GM21447 (cell line): ENCODE results near the gene IL1RAPL2.
"Not testable (repeated sequence)": the region's sequence is repeated elsewhere in the genome, so short reads cannot be mapped to it uniquely, and the experiment has no call there.

Experiments used
- ATAC-seq: cut with Tn5 transposase; IDR thresholded peaks from one replicate; pipeline ENCODE4 v1.9.1; 2021; ENCODE audit not compliant: unreplicated experiment

The IL1RAPL2 gene

DNA sequence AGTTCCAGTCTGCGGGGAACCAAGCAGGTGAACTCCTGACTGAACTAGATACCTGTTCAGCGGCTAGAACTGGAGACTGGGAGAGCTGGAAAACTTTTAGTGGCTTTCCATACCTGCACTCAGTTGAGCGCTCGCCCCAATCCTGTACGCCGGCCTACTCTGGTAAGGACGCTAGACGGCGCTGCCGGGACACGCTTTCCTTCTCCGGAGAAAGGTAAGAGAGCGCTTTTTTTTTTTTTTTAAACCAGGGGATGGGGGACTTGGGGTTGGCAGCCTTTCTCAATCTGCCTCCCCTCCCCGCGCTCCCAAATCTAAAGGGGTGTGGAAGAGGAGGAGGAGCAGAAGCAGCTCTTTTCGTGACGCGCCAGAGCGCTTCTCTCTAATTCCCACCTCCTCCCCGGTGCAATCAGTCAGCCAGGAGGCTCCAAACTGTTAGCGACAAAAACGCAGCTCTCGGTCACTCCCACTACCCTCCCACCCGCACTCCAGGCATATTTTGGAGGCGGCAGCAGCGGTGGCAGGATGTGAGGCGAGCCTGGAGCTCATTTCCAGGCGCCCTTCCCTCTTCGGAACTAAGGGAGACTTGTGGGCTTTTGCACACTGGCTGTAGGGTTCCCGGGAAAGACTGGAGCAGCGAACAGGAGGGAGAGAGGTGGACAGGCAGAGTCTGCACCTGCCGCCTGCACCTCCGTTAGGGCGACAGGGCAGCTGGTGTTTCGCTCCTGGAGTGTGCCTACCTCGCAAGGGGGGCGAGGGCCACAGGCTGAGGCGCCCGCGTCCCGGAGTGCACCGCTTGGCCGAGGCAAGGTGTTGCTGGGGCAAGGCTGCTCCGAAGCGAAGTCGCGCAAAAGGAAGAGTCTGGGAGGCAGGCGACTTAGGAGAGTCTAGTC, at the start of gene IL1RAPL2:
IL1RAPL2 (plus strand) TSS at position 409 of the 890 bp plus-strand sequence.
- no peak for ATAC-seq

DNA sequence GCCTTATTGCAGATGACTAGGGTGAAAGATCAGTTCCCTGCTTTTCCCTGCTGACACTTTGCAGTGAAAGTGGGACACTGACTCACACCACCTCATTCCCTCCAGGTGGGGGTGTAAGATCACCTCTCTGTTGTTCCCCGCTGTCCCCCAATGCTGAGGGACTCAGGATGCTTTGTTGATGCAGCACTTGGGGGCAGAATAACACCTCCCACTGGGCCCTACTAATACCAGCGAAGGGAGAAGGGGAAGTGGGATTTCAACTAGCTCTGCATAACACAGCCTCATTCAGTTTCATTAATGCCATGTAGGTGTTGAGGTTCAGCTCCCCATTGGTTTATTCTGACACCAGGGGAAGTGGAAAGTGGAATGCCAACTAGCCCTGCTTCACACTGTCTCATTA, 43.6 kb upstream of the IL1RAPL2 start:
- ATAC-seq: no peak

DNA sequence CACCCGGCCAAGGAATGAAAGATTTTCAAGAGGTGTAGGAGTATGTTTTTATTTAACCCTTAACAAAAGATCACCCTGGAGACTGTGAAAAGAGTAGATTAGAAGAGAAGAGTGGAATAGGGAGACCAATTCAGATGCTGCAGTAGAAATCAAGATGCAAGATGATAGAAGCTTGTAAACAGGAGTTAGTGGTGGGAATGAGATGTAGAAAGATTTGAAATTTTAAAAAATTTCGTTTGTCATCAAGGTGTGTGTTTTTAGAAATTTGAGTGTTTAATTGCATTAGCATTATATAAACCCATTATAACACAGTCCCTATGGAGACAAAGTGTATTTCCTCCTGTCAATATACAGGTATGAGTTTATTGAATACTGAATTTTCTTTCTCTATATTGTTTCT, 42.1 kb upstream of the IL1RAPL2 start:
- ATAC-seq: no peak

DNA sequence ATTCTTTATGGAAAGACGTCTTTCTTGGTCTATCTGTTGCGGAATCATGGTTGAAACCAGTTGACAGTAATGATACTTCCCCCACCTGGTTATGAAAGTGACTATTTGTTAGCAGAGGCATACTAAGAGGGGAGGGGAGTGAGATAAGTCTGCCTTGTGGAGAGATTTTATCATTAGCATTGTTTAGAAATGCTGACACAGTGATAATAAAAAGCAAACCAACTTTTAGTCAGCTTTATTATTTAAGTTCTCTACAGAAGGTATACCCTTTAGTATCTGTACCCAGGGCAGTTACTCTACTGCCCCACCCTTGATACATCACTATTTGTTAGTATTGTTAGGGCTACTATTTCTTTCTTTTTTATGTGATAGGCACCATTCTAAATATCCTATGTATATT, 26.9 kb upstream of the IL1RAPL2 start:
- no peak for ATAC-seq

DNA sequence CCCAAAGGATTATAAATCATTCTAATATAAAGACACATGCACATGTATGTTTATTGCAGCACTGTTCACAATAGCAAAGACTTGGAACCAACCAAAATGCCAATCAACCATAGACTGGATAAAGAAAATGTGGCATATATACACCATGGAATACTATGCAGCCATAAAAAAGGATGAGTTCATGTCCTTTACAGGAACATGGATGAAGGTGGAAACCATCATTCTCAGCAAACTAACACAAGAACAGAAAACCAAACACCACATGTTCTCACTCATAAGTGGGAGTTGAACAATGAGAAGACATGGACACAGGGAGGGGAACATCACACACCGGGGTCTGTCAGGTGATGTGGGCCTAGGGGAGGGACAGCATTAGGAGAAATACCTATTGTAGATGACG, 23.6 kb upstream of the IL1RAPL2 start:
- ATAC-seq: not testable (repeated sequence)

DNA sequence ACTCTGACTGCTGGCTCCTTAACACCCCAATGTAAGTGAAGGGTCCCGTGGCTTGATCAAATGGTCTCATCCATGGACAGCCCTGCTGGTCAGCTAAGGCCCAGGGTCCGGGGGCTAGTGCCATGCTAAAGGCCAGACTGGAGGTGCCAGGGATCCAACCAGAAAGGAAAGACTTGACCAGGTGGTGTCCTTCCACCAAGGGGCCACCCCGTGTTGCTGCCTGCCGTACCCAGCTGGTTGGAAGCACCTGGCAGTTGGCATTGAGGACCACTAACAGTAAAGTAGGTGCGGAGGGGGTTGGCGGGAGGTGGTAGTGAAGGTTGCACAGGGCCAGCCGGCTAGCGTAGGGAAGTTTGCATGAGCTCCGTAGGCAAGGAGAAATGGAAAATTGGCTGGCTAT, 1.7 kb upstream of the IL1RAPL2 start:
- no peak for ATAC-seq

DNA sequence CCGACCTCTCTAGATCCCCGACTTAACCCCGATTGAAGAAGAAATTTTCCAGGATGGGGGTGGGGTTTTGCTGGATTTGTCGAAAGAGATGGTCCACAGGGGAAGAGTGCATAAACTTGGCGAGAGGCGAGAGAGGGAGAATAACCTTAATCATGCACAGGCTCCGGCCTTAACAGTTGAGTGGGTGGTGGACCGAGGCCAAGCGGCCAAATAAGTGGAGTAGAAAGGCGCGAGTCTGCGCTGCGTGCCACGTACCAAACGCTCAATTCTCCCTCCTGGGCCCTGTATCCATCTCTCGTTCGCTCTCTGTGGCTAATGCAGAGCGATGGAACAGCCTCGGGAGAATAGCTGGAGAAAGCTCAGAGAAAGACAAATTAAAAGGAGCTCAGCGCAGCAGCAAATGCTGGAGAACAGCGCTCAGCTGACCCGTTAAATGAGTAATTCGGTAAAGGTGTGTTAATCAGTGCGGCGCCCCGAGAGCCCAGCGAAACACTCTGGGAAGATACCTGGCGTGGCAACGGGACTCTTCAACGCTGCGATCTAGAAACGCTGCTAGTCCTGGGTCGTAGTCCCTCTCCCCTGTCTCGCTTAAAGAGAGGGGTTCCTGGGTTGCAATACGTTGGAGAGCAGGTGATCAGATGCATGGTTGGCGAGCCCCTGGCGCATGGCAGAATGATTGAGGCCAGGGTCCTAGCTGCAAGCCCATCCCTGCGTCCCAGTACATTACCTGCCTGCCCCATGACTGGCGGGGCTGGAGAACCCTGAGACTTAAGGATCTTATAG, 887 bp upstream of the IL1RAPL2 start:
- ATAC-seq: no peak

DNA sequence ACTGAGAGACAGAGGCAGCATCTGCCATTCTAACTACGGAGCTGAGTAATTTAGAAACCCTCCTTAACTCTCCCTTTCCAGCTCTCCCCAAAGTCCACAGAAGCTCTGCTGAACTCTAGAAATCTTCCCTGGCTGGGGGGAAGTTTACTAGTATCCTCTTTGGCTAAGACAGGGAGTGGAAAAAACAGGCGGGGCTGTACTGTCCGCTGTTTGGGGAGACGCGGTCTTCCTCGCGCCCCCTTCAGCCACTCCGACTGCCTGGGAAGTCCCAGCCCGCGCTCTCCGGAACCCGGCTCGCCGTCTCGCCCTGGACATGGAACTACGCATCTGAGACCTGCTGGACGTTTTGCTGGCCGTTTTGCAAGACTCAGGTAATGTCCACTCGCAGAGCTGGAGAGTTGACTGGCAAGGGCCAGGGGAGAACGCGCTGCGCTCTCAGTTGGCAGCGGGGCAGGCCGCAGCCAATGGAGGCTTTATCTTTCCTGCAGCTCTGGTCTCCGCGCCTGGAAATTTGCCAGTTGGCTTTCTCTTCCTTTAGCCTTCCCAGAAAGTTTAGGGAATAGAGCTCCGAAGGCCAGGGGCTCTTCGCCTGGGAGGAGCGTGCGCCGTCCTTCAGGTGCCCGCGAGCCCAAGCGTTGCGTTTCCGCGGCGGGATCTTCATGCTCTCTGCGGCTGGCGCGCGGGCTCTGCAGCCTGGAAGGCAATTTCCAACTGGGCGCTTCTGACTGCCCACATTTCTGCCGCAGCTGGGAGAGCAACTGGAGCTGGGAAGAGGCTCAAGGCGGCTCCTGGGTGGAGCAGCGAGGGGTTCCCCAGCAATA, 892 bp downstream of the IL1RAPL2 start:
- ATAC-seq: no peak

DNA sequence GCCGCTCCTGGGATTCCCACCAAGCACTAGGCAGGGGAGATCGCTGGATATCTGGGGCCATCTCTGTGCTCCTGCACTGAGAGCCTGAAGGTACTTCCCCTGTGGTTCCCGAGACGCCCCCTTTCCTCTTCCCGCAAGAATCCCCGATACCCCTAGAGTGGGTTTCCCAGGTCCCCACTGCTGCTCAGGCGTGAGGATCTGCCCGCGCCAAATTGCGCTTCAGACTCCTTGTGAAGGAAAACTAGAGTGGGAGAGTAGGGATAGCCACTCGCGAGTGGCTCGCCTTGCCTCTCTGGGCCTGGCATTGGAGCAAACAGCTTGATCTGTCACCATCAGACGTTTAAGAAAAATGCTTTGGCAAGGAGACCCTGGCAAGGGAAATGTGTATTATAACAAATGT, 1.5 kb downstream of the IL1RAPL2 start:
- no peak for ATAC-seq

DNA sequence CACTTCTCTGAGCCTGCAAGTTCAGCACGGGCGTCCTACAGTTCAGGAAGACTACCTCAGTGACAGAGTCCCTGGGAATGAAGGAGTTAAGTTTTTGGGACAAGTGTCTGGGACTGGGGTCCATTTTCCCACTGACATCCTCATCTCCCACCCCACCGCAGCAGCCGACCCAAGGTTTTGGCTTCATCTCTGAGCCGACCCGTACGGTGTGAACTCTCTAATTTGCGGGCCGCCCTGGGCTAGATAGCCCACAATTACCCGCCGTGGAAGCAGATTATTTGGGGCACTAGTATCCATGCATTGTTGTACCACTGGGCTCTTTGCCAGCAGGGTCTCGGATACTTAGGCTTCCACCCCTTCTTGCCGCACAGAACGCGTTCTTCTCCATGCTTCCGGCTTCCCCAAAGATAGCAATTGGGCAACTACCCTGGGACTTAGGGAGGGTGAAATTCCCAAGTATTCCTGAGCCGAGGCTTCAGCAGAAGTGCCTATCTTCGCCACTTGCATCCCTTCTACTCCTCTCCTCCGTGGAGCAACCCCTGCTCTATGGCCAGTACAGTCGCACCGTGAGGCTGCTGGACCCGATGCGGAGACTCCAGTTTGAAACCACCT, 2.4 kb downstream of the IL1RAPL2 start:
- no peak for ATAC-seq

DNA sequence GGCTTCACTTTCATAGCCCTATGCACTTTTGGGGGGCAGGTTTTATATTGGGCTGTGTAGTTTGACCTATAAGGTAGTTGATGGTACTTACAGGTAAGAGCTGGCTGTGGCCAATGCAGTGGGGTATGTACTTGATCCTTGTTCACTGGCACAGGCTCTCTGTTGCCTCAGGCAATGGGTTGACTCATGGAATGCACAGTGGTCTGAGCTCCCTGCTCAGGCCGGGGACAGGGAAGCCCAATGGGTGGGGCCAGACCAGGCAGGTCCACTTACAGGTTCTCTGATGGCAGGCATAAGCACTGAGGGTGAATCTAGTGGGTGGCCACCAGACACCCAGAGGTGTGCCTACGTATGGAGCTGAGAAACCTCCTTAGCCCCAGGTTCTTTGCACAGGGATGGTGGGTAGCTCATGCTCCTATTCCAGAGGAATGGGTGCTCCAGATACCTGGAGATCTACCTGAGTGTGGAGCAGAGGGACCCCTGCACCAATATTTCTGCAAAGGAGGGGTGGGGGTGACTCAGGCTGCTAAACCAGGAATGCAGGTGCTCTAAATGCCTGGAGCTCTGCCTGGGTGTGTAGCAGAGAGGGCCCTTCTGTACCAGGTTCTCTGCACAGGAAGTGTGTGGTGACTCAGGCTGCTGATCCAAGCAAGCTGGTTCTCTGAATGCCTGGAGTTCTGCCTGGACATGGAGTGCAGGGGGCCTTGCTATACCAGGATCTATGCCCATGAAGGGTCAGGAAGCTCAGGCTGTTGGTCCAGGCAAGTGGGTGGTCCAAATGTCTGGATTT, 52.3 kb downstream of the IL1RAPL2 start:
- ATAC-seq: no peak

DNA sequence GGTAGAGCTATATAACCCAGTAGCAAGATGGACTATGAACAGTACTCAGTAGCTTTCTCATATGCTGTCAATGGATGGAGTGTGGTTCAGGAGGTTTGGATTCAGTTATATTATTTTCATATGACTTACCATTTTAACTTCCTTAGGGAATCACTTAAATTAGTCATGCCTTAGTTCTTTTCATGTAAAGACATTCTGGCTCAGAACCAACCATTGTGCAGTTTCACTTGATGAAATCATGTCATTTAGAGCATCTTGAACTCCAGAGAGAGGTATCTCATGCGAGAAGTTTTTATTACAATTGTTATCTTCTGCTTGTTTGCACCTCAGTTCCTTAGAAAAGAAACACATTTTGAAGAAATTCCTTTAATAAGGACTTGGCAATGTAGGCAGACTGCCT, 55.8 kb downstream of the IL1RAPL2 start:
- ATAC-seq: no peak

DNA sequence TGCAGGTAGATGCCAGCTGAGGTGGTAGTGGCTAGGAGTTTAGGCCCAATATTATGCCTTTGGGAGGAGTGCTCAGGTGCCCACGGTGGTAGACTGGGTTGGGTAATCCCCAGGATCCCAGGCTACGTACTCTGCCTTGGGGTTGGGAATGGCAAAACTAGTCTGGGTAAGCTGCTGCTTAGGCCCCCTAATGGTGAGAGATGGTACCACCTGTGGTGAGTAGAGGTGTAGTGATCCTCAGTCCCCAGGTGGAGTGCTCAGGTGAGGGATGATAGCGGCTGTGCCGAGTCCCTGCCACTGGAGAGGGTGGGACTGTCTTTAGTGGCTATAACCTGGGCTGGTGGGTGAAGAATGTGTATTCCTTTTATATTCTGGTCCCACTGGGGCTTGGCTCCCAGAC, 75.2 kb downstream of the IL1RAPL2 start:
- ATAC-seq: no peak

DNA sequence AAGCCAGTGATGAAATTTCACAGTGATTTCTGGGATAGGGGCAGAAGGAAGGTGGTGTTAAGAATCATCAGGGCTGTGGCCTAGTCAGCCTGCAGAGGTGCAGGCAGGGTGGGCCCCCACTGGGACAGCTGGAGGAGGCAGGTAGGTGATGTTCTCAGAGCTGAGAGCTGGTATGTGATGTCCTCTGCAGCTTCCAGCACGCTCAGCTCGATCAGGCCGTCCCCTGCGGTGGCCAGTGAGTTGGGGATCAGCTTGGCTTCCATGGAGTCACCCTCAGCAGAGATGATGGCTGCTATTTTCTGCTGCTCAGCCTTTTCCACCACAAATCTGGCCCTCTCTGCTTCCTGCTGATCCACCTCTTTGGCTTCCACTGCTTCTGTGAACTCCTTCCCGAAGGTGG, 81.1 kb downstream of the IL1RAPL2 start:
- ATAC-seq: no peak

DNA sequence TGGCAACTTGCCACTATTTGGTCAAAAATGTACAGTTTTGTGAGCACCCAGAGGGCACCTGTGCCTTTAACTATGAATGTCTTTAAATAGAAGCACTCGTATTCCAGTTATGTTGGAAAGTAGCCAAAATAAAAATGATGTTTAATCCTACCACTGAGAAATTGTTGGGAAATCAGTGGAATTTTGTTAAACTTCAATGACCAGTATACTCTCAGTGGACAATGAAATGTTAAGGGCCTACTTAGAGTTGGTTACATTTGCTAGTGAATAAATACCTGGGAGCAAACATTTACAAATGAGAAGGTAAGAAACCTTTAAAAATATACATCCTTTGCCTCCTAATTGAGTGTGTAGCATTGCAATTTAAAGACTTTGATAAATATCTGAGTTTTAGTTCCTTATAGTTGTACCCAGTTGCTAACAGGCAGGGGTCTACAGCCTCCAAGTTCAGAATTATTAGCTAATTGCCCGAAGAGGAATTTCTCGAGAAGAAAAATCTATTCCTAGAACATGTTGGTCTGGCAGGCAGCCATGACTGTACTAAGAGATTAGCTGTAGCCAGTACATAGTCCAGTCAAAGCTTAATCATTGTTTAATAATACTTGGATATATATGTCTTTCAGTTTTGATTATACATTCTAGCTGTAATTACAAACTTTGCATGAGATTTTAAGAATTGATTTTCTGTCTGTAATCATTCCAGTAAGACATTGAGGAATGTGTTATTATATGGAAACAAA, 93.2 kb downstream of the IL1RAPL2 start:
- no peak for ATAC-seq

DNA sequence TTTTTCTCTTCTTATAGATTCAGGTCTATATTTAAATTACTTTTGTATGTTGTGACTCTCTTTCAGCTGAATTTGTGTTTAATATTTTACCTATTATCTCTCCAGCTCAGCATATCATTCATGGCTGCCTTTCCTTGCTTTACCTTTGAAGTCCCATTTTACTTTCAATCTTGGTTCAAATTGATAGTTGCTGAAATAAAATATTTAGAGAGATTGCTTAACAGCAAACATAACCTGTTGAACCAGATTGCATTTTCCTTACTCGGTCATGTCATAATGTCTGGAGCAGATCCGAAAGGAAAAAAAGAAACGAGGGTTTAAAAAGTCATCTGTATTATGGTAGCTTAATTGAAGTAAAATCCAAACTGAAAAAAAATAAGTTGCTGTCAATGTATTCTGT, 94.1 kb downstream of the IL1RAPL2 start:
- ATAC-seq: no peak

DNA sequence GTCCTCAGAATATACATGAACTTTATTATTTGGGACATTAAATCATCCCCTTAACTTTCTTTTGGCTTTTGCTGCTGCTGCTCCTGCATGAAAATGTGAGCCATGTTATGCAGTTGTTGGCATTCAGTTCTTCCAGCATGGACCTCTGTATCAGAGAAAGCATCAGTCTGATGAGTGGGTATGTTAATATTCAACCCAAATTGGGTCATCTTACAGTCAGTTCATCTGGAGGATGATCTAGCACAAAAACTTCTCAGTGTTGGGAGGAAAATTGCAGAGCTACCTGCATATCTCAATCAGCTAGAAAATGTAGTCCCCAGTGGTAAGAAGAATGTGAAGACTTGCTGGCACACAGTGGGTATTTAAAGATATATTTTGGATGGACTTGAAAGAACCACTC, 96.7 kb downstream of the IL1RAPL2 start:
- ATAC-seq: no peak

DNA sequence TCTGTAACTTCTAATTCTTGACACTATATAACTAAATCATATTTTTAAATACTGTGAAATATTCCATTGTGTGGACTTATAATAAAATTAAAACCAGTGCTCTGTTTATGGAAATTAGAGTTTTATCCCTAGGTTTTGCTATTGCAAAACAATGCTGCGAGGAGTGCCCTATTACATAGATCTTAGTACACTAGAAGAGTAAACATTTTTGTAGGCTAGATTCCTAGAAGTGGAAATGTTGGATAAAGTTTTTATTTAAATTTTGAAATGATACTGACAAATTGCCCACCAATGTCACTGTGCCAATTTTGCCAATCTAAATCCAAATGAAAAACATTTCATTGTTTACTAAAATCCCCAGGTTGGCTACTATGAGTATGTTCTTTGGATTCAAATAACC, 99.7 kb downstream of the IL1RAPL2 start:
- no peak for ATAC-seq

DNA sequence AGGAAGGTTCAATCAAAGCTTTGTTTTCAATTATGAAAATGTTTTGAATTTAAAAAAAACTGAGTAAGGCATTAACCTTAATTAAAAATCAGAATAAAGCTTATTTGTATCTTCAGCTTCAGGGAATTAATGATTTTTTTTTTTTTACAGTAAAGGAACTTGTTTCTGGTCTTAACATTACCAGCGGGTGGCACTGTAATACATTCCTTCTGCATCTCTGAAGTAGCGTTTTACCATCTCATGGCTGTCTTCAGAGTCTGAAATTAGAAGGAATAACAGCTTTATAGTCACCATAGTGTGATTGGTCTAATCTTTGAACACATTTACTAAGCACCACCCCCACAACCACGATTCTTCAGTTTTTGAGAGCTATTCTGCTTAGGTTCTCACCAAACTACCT, 102.6 kb downstream of the IL1RAPL2 start:
- no peak for ATAC-seq

DNA sequence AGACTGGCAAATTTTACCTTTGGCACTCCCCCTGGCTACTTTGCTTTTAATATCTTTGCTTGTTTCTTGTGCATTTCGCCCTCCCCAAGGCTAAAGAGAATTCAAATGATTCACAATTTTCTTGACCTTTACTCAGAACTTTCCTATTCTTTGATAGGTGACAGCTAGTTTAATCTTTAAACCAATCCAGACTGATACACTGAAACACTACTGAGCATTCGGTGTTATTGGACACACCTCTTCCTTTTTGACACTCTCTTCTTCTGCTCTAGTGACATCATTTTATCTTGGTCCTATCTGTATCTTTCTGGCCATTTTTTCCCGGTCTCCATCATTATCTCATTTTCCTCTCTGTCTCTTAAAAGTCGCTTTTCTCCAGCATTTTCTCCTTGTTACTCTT, 103.1 kb downstream of the IL1RAPL2 start:
- ATAC-seq: no peak
